Measurements from ENCODE around the gene TBC1D10B.
"Not testable (repeated sequence)": the region's sequence is repeated elsewhere in the genome, so short reads cannot be mapped to it uniquely, and the experiment has no call there.

Gene TBC1D10B

DNA sequence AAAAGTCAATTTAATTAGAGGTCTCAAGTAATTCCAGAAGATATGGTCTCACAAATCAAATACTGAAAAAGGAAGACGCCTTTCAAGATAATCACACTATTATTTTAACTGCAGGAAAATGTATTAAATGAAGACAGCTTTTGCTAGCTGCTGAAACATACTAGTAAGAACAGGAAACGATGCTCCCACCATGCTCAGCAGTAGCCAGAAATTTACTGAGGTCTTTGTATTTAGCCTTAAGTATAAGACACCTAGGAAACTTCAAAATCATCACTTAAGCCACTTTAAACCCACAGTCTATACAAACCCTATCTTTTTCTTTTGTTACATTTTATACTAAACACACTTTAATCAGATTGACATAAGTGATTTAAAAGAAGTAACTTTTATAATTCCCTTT lies 51.6 kb downstream of the TBC1D10B start:
- DNase-seq, result not testable (repeated sequence)

DNA sequence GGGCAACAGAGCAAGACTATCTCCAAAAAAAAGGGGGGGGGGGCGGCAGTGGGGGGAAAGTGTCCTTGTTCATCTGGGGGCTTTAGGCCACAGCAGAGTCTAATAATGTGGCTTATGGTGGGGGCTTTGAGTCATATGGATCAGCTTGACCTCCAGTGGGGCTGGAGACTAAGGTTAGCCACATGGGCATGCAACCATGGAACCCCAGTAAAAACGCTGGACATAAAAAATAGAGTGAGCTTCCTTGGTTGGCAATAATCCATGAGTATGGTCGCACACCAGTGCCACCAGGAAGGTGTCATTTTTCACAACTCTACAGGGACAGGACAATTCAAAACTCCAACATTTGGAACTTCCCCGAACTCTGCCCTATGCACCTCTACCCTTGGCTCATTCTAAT lies 59.4 kb downstream of the TBC1D10B start:
- DNase-seq, result not testable (repeated sequence)

DNA sequence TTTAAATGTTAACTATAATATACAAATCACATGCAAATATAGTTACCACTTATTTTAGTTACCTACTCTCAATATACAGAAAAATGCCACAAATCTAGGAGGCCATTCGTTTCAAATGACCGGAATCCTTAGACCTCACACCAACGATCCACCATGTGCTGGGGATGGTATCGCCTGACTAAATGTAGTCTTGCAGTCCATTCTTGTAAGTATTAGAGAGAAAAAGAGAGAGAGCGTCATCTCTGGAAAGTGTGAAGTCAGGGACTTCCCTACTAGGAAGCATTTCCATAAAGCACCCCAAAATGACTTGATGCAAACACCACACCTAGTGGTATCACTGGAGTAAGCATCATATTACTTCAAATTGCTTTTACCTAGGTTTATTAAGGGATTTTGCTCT lies 61.0 kb downstream of the TBC1D10B start:
- not testable (repeated sequence) for DNase-seq
